Ramos (cell line): ENCODE results near the gene LCT.

ENCODE experiments used
- in situ Hi-C: fragments of 300-500 bp; cut with MboI; formaldehyde crosslinking; loops from one replicate; pipeline ENCODE4 v1.14.3; 2022; ENCODE audit warnings: low sequenced_read_pairs; ENCODE audit not compliant: unreplicated experiment

LCT gene

DNA sequence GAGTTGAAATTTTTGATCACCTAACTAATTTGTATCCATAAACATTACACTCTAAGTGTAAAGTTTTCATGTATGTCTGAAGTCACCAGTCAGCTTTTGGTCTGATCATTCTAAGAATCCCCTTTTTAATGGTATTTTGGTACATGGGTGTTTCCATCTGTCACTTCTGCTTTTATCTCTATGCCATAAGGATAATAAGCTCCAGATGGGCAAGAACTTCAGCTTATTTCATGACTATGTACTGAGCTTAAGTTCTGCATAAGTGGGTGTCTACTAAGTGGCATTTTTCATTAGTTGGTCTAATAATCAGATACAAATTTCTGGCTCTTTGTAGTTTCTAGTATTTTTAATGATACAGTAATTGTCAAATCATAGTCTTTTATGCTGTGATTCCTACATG is 75.0 kb downstream of the LCT start:
- in situ Hi-C loops, result no loop called here

DNA sequence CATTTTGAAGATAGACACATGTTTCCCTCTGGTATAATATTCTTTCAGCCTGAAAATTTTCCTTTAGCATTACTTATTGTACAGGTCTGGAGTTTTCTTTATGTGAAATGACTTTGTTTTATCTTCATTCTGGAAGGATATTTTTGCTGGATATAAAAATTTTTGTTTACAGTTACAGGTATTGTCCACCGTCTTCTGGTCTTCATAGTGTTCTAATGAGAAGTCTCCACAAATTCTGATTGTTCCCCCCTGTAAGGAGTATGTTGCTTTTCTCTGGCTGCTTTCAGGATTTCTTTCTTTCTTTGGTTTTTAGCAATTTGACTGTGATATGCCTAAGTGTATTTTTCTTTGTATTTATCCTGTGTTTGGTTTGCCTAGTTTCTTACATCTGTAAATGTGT is 80.3 kb downstream of the LCT start:
- in situ Hi-C loops, result no loop called here

DNA sequence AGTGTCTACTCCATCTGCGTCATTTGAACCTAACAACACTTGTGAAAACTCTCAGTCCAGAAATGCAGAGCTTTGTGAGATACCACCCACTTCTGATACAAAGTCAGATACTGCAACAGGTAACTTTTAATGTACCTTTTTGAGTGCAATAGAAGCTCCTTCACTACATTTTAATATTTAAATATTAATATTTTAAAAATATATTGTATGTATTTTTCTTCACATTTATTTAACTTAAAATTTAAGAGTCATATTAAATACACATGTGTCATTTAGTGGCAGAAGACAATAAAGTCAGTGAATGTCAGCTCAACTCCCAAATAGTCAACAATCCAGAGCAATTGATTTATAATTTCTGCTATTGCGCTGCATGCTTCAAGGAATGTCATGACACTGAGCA is 81.4 kb downstream of the LCT start:
- in situ Hi-C loops, result no loop called here

DNA sequence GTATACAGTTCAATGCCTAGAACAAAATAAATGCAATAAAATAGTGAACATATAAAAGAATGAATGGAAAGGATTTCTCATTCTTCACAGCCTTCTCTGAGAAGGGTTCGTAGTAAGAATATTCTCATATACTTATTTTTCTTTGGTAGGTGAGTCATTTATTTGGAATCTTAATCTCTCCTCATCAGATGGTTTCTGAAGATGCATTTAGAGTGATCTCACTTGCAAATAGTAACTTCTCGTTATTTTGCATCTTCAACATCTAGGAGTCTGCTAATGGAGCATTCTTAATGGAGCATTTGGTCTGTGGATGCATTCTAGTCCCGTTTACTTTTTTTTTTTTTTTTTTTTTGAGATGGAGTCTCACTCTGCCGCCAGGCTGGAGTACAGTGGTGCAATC is 91.4 kb downstream of the LCT start:
- in situ Hi-C loops, result no loop called here

GRCh38 chr2:135744760-135745314 is 92.1 kb downstream of the LCT start:
- in situ Hi-C loops, result no loop called here

- in situ Hi-C loops, result no loop called here
Observed at GRCh38 chr2:135743860-135744259, 93.1 kb downstream of the LCT start.

GRCh38 chr2:135742325-135742757 is 94.6 kb downstream of the LCT start:
- in situ Hi-C loops, result no loop called here

GRCh38 chr2:135741395-135742324 is 95.3 kb downstream of the LCT start, which contains the start of gene UBXN4:
UBXN4 (plus strand) TSS chr2:135741855; CDS start chr2:135741930, 75 bp downstream.
- in situ Hi-C loops, result no loop called here

GRCh38 chr2:135741043-135741394 is 96.0 kb downstream of the LCT start:
- in situ Hi-C loops, result no loop called here

GRCh38 chr2:135740206-135740605 is 96.8 kb downstream of the LCT start:
- in situ Hi-C loops, result no loop called here
